Measurements from ENCODE around the gene GPR15. TPM values are rescaled to one million over a fixed set of nuclear protein-coding genes. Genes with fewer than 3 reads are reported as not detected.

GPR15 gene
- total RNA-seq, 1 donor from 2014 or later, result not detected

DNA sequence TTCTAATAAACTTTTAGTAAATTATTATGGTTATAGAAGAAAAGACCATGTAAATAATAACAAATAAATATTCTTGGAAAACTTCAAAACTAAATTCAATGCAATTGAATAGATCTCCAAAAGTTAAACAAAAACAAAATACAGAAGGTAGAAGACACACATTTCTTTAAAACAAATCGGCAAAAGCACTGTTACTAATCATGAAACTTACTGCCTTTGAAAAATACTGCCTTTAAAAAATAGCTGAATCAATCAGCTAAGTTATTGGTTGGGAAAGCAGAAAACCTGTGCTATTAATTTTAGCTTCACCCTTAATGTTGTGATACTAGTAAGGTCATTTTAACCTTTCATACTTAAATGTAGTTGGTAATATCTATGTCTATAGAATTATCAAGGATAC is 3.0 kb downstream of the GPR15 start:
- H3K9me3 Mint-ChIP-seq (ENCODE audit: unreplicated experiment), result no peaks in the 10 kb centered on the region
- no peak overlapping the region for H3K27ac Mint-ChIP-seq (ENCODE audit: unreplicated experiment)
- no peaks in the 10 kb centered on the region for H3K4me1 Mint-ChIP-seq (ENCODE audit: unreplicated experiment)
- no peaks in the 10 kb centered on the region for H3K36me3 Mint-ChIP-seq (ENCODE audit: unreplicated experiment)
- TF ChIP-seq, protein P1, sequence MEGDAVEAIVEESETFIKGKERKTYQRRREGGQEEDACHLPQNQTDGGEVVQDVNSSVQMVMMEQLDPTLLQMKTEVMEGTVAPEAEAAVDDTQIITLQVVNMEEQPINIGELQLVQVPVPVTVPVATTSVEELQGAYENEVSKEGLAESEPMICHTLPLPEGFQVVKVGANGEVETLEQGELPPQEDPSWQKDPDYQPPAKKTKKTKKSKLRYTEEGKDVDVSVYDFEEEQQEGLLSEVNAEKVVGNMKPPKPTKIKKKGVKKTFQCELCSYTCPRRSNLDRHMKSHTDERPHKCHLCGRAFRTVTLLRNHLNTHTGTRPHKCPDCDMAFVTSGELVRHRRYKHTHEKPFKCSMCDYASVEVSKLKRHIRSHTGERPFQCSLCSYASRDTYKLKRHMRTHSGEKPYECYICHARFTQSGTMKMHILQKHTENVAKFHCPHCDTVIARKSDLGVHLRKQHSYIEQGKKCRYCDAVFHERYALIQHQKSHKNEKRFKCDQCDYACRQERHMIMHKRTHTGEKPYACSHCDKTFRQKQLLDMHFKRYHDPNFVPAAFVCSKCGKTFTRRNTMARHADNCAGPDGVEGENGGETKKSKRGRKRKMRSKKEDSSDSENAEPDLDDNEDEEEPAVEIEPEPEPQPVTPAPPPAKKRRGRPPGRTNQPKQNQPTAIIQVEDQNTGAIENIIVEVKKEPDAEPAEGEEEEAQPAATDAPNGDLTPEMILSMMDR (IDR thresholded peaks at IDR 0.05), result no peak
- H3K27me3 Mint-ChIP-seq (ENCODE audit: unreplicated experiment), result peaks cover 61% of the 10 kb centered on the region
- DNase-seq (ENCODE audit: extremely low spot score, unreplicated experiment), result no peak
- no peak overlapping the region for H3K4me3 Mint-ChIP-seq (ENCODE audit: unreplicated experiment)

DNA sequence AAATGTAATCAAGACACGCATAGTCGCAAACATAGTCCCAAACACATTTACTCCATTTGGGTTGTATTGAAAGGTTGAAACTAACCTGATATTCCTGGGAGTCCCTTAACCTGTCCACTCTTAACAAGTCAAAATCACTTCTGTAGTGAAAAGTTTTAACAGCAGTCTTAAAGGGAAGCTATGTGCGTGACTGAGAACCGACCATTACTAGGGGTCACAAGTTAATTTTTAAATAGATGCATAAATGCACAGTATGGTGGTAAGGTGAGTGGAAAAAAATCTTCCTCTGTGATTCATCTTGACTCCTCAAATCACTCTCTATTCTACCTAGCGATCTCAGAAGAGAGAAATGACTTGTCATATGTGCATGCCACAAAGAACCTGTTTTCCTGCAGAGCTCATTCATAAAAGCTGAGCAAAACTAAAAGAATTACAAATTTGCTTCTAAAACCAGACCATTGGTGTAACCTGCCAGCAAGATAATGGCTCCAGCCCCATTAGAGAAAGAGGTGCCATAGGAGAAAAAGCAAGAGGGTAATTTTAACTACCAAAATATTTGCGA is 4.8 kb downstream of the GPR15 start:
- Mint-ChIP-seq H3K4me1 (ENCODE audit: unreplicated experiment) (no peaks in the 10 kb centered on the region), H3K27ac (ENCODE audit: unreplicated experiment) (no peak overlapping the region), H3K4me3 (ENCODE audit: unreplicated experiment) (no peak overlapping the region), H3K36me3 (ENCODE audit: unreplicated experiment) (no peaks in the 10 kb centered on the region), H3K9me3 (ENCODE audit: unreplicated experiment) (no peaks in the 10 kb centered on the region), H3K27me3 (ENCODE audit: unreplicated experiment) (peaks cover 49% of the 10 kb centered on the region)
- TF ChIP-seq, protein P1 (IDR thresholded peaks at IDR 0.05), result no peak
- DNase-seq (ENCODE audit: extremely low spot score, unreplicated experiment), result no peak

DNA sequence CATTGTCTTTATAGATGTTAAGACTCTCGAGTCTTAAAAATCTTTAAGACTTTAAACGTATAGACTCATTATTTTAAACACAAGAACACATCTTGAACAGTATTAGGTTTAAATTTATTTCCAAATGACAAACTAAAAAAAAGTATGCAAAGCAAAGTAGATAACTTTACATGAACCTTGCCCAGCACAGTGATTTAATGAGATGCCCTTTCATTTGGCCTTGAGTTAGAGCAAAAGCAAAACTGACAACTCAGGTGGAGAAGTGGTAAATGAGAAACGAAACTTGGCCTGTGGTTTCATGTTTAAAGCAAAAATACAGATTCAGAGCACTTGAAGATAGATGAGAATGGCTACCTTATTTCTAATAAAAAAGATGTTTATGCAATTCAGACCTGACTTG is 8.6 kb downstream of the GPR15 start:
- no peak overlapping the region for H3K4me3 Mint-ChIP-seq (ENCODE audit: unreplicated experiment)
- TF ChIP-seq, protein P1 (IDR thresholded peaks at IDR 0.05), result no peak
- no peak for DNase-seq (ENCODE audit: extremely low spot score, unreplicated experiment)
- H3K4me1 Mint-ChIP-seq (ENCODE audit: unreplicated experiment), result no peaks in the 10 kb centered on the region
- no peaks in the 10 kb centered on the region for H3K9me3 Mint-ChIP-seq (ENCODE audit: unreplicated experiment)
- H3K27ac Mint-ChIP-seq (ENCODE audit: unreplicated experiment), result no peak overlapping the region
- H3K27me3 Mint-ChIP-seq (ENCODE audit: unreplicated experiment), result peaks cover 51% of the 10 kb centered on the region
- H3K36me3 Mint-ChIP-seq (ENCODE audit: unreplicated experiment), result no peaks in the 10 kb centered on the region

GRCh38 chr3:98541695-98542094 is 9.9 kb downstream of the GPR15 start:
- H3K9me3 Mint-ChIP-seq (ENCODE audit: unreplicated experiment), result no peaks in the 10 kb centered on the region
- TF ChIP-seq, protein P1 (IDR thresholded peaks at IDR 0.05), result no peak

GRCh38 chr3:98542623-98543022 is 10.8 kb downstream of the GPR15 start:
- no peak overlapping the region for H3K4me3 Mint-ChIP-seq (ENCODE audit: unreplicated experiment)
- TF ChIP-seq, protein P1 (IDR thresholded peaks at IDR 0.05), result no peak
- H3K36me3 Mint-ChIP-seq (ENCODE audit: unreplicated experiment), result no peaks in the 10 kb centered on the region
- no peak for DNase-seq (ENCODE audit: extremely low spot score, unreplicated experiment)
- H3K9me3 Mint-ChIP-seq (ENCODE audit: unreplicated experiment), result no peaks in the 10 kb centered on the region
- no peaks in the 10 kb centered on the region for H3K4me1 Mint-ChIP-seq (ENCODE audit: unreplicated experiment)
- H3K27me3 Mint-ChIP-seq (ENCODE audit: unreplicated experiment), result peaks cover 46% of the 10 kb centered on the region
- no peak overlapping the region for H3K27ac Mint-ChIP-seq (ENCODE audit: unreplicated experiment)

More at GRCh38 chr3:98541695-98542094, 9.9 kb downstream of the GPR15 start:
- no peaks in the 10 kb centered on the region for H3K36me3 Mint-ChIP-seq (ENCODE audit: unreplicated experiment)
- no peak overlapping the region for H3K4me3 Mint-ChIP-seq (ENCODE audit: unreplicated experiment)
- peaks cover 51% of the 10 kb centered on the region for H3K27me3 Mint-ChIP-seq (ENCODE audit: unreplicated experiment)
- DNase-seq (ENCODE audit: extremely low spot score, unreplicated experiment), result no peak
- H3K27ac Mint-ChIP-seq (ENCODE audit: unreplicated experiment), result no peak overlapping the region
- H3K4me1 Mint-ChIP-seq (ENCODE audit: unreplicated experiment), result no peaks in the 10 kb centered on the region

Data from osteocyte (in vitro differentiated cells).